HG02588 (cell line): ENCODE measurements around the gene PCSK7.

ENCODE experiments used
- ATAC-seq: cut with Tn5 transposase; IDR thresholded peaks from one replicate; pipeline ENCODE4 v1.9.1; 2021; ENCODE audit warnings: mild to moderate bottlenecking, moderate library complexity; ENCODE audit not compliant: unreplicated experiment

Gene PCSK7

GRCh38 chr11:117199916-117200812 is 31.7 kb downstream of the PCSK7 start:
- ATAC-seq = no peak

GRCh38 chr11:117199053-117199915 is 32.6 kb downstream of the PCSK7 start, which contains the start of gene TAGLN:
TAGLN (plus strand) TSS chr11:117199370; CDS start chr11:117203014, 3,644 bp downstream.
- no peak for ATAC-seq

GRCh38 chr11:117198613-117199012 is 33.3 kb downstream of the PCSK7 start:
- ATAC-seq = no peak

GRCh38 chr11:117197516-117198456 is 34.1 kb downstream of the PCSK7 start:
- ATAC-seq = no peak

- no peak for ATAC-seq
These were observed 34.9 kb downstream of the PCSK7 start for GRCh38 chr11:117197006-117197405.

GRCh38 chr11:117195761-117196160 is 36.1 kb downstream of the PCSK7 start:
- ATAC-seq = no peak

GRCh38 chr11:117195258-117195657 is 36.6 kb downstream of the PCSK7 start:
- no peak for ATAC-seq

GRCh38 chr11:117194267-117194666 is 37.6 kb downstream of the PCSK7 start:
- no peak for ATAC-seq

- no peak for ATAC-seq
These were observed 38.5 kb downstream of the PCSK7 start for GRCh38 chr11:117193130-117194020.

- ATAC-seq = no peak
These were observed 39.4 kb downstream of the PCSK7 start for GRCh38 chr11:117192401-117192875.

GRCh38 chr11:117191680-117192400 is 40.0 kb downstream of the PCSK7 start:
- no peak for ATAC-seq

- ATAC-seq = no peak
These were observed 41.8 kb downstream of the PCSK7 start for GRCh38 chr11:117189941-117190544.

- peak; percentile 49 for ATAC-seq
These were observed 42.5 kb downstream of the PCSK7 start for GRCh38 chr11:117189191-117189940.

- ATAC-seq = no peak
These were observed 43.2 kb downstream of the PCSK7 start for GRCh38 chr11:117188620-117189081.

GRCh38 chr11:117187799-117188481 is 43.9 kb downstream of the PCSK7 start:
- no peak for ATAC-seq

GRCh38 chr11:117187428-117187798 is 44.5 kb downstream of the PCSK7 start:
- no peak for ATAC-seq

- no peak for ATAC-seq
These were observed 44.9 kb downstream of the PCSK7 start for GRCh38 chr11:117187007-117187406.
